Stimulated activated CD4-positive, alpha-beta T cell treated with anti-CD3 and anti-CD28 coated beads, Interleukin-1b, Interleukin-23, amount 100 ng/mL, for 1 hour (primary cell): Measurements from ENCODE around the gene ITGB2.
"Not testable (repeated sequence)": the region's sequence is repeated elsewhere in the genome, so short reads cannot be mapped to it uniquely, and the experiment has no call there.

Source experiments
- DNase-seq, 2 donors: peaks; one replicate each; pipeline ENCODE4 v3.0.0-alpha.2; 2020; ENCODE audit warnings: low read depth in 2 of 2

The ITGB2 gene

DNA sequence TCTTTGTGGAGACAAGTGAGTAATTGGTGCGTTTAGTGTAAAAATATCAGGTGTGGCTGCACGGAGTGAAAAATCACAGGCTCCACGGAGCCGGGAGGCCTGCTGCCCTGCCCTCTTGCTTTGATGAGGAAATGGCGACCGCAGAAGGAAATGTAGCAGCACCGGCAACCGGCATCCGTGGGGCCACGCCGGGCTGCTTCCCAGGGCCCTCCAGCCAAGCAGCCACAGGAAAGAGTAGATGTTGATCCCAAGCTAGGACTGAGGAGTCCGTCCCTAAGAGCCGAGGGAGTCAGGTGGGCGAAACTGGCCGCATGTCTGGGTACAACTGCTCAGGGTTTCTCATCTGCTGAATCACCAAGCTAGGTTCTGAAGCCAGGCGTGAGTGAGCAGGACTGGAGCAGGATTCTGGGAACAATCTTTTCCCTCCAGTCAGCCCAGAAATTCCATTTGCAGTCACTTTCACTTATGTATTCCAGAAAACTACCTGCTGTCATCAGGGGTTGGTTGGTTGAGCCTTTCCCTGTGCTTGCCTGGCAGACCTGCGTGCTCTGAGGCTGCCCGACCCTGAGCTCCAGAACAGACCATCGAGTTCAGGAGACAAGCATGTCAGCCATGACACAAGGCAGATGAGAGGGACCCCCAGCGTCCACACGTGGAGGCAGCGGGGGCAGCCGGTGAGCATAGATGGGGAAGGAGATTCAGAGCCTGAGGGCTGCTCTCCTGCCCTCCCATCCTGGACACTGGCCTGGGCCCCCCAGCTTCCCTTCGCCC, 5.8 kb upstream of the ITGB2 start:
- no peak for DNase-seq

DNA sequence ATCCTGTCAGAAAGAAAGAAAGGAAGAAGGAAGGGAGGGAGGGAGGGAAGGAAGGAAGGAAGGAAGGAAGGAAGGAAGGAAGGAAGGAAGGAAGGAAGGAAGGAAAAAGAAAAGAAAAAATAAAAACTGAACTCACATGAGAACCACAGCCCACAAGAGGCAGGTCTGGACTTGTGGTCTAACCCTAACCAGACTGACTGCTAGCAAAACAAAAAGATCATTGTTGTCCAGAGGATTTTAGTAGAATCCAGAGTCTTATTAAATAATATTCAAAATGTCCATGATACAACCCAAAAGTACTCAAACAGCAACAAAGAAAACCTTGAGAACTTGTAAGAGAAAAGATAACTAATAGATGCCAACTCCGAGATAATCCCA, 4.7 kb upstream of the ITGB2 start:
- DNase-seq: no peak

GRCh38 chr21:44924606-44925377, 4.1 kb upstream of the ITGB2 start:
- DNase-seq: no peak

GRCh38 chr21:44923480-44924084, 2.9 kb upstream of the ITGB2 start:
- no peak for DNase-seq

DNA sequence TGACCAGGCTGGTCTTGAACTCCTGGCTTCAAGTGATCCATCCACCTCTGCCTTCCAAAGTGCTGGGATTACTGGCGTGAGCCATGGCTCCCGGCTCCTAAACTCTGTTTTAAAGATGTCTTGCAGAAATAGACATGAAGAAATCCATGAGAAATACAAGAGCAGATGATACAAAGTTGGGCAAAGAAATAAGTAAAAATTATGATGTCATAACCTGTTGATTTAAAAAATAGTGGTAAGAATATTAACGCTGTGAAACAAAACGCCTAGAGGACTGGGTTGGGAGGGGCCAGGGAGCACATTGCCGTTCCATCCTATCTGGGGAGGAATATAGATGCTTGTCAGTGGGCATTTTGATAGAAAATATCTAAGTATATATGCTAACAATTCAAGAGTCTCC, 1.2 kb upstream of the ITGB2 start:
- DNase-seq: no peak

- DNase-seq: no peak
Measured at GRCh38 chr21:44919913-44920693, 596 bp downstream of the ITGB2 start.

GRCh38 chr21:44919111-44919912, 1.4 kb downstream of the ITGB2 start:
- no peak for DNase-seq

DNA sequence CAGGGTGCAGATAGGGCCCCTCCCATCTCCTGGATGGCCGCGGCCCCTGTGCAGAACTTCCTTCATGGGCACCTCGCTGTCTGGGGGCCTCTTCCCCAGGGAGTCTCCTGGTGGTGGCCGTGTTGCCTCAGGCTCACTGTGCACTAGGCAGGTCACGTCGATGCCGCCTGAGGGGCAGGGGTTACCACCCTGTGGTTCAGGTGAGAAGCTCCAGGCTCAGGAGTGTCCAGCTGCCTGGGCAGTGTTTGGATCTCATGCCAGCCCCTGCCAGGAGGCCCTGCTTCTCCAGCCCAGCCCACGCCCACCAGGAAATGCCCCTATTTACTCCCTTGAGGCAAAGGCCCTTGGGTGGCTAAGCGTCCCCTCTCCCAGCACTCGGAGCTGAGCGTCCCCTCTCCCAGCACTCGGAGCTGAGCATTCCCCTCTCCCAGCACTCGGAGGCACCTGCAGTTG, 2.1 kb downstream of the ITGB2 start:
- DNase-seq: no peak

- no peak for DNase-seq
Measured at GRCh38 chr21:44918107-44918470, 2.6 kb downstream of the ITGB2 start.

GRCh38 chr21:44917446-44918106, 3.1 kb downstream of the ITGB2 start:
- DNase-seq: no peak

DNA sequence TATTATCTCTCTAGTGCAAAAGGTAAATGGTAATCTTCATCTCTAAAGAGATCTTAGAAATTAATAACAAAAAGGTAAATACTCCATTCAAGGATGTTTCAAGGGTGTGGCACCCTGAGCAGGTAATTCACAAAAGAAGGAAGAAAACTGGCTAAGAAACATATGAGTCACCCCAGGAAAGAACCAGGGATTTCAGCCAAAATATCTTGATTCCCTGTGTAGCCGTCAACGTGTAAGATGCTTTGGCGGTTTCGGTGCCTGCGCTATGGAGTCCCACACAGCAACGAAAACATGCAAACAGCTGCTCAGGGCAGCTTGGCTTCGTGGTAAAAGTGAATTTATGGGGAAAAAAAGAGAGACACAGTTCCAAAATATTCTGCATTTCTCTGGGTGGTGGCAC, 3.7 kb downstream of the ITGB2 start:
- DNase-seq: no peak

GRCh38 chr21:44914176-44914874, 6.4 kb downstream of the ITGB2 start:
- DNase-seq: no peak

- DNase-seq: no peak
Measured at GRCh38 chr21:44913425-44914175, 7.1 kb downstream of the ITGB2 start.

DNA sequence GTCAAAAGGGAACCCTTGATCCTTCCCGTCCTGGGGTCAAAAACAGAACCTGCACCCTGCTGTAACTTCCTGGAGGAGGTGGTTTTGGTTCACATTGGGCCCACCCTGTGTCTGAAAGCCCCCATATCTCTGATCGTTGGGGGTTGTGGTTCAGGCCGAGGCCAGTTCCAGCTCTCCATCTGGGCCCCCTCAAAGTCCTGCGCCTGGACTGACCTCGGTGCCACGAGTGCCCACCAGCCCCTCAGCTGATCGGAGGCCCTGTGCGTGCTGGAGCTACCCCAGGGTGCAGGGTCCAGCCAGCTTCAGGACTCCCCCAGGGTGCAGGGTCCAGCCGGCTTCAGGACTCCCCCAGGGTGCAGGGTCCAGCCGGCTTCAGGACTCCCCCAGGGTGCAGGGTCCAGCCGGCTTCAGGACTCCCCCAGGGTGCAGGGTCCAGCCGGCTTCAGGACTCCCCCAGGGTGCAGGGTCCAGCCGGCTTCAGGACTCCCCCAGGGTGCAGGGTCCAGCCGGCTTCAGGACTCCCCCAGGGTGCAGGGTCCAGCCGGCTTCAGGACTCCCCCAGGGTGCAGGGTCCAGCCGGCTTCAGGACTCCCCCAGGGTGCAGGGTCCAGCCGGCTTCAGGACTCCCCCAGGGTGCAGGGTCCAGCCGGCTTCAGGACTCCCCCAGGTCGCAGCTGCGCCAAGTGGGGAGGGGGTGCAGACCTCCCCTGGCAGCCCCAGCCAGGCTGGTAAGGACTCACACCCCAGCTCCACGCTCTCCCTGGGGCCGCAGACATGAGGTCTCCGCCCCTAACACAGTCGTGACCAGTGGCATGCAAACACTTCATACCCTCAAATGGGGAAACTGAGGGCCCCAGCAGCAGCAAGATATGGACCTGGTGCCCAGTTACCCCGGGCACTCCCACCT, 7.9 kb downstream of the ITGB2 start:
- DNase-seq: not testable (repeated sequence)

GRCh38 chr21:44912158-44912473, 8.6 kb downstream of the ITGB2 start:
- DNase-seq: no peak

- no peak for DNase-seq
Measured at GRCh38 chr21:44911384-44912157, 9.1 kb downstream of the ITGB2 start.

- DNase-seq: no peak
Measured at GRCh38 chr21:44911068-44911383, 9.7 kb downstream of the ITGB2 start.
